Tibial nerve (tissue), 4 donors: ENCODE data around the gene ATG9B.

ENCODE experiments used
- EP300 ChIP-seq, 2 donors: sonication (generic); formaldehyde crosslinking; IDR thresholded peaks; one replicate each; pipeline ENCODE4 v1.6.1; 2017; ENCODE audit warnings: antibody characterized with exemption in 2 of 2, mild to moderate bottlenecking in 1 of 2
- POLR2A ChIP-seq, 2 donors: fragments of 450-650 bp; IDR thresholded peaks; one replicate each; pipeline ENCODE4 v1.6.1; 2017; ENCODE audit warnings: antibody characterized with exemption in 2 of 2, mild to moderate bottlenecking in 2 of 2, moderate library complexity in 2 of 2
- TF ChIP-seq, protein P1 (sequence below), 5 experiments: fragments of 200-600 bp in 3 of 5; fragments of 450-650 bp in 2 of 5; sonication (generic) in 3 of 5; IDR thresholded peaks; one replicate each; pipeline ENCODE4 v1.5.1; 2016 to 2019; ENCODE audit warnings: antibody characterized with exemption in 5 of 5, mild to moderate bottlenecking in 3 of 5, moderate library complexity in 2 of 5

DNA sequence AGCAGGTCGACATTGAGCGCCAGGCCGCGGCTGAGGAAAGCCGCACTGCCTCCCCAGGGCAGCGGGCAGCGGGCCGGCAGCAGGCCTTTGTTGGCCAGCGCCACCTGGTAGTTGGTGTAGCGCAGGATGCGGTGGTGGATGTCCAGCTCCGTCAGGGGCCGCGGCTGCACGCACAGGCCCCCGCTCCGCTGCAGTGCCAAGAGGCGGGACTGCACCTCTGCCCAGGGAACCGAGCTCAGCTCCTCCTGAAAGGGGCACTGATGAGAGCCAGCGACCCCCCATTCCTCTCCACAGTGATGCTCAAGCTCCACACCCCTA is 5.2 kb downstream of the ATG9B start:
- TF ChIP-seq, protein P1, sequence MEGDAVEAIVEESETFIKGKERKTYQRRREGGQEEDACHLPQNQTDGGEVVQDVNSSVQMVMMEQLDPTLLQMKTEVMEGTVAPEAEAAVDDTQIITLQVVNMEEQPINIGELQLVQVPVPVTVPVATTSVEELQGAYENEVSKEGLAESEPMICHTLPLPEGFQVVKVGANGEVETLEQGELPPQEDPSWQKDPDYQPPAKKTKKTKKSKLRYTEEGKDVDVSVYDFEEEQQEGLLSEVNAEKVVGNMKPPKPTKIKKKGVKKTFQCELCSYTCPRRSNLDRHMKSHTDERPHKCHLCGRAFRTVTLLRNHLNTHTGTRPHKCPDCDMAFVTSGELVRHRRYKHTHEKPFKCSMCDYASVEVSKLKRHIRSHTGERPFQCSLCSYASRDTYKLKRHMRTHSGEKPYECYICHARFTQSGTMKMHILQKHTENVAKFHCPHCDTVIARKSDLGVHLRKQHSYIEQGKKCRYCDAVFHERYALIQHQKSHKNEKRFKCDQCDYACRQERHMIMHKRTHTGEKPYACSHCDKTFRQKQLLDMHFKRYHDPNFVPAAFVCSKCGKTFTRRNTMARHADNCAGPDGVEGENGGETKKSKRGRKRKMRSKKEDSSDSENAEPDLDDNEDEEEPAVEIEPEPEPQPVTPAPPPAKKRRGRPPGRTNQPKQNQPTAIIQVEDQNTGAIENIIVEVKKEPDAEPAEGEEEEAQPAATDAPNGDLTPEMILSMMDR (IDR thresholded peaks at IDR 0.05) = no peak
- TF ChIP-seq EP300 (IDR thresholded peaks at IDR 0.05) (no peak), POLR2A (IDR thresholded peaks at IDR 0.05) (no peak)
